SJSA1 (cell line): ENCODE measurements around the gene TULP4. TPM values are rescaled to one million over a fixed set of nuclear protein-coding genes. Genes with fewer than 3 reads are reported as not detected.
"Not testable (repeated sequence)": the region's sequence is repeated elsewhere in the genome, so short reads cannot be mapped to it uniquely, and the experiment has no call there.

Experiments used
- DNase-seq, 2 experiments: peaks; one replicate each; pipeline ENCODE4 v3.0.0-alpha.2; 2015 to 2020; ENCODE audit warnings: low spot score in 2 of 2, low read depth in 1 of 2
- H3K27ac ChIP-seq: fragments of 250-450 bp; sonication (Bioruptor Pico); 2 replicates; pipeline ENCODE4 v1.5.1; 2020; ENCODE audit warnings: mild to moderate bottlenecking, moderate library complexity
- H3K27me3 ChIP-seq: fragments of 250-450 bp; sonication (Bioruptor Pico); replicated peaks from 2 replicates; pipeline ENCODE4 v1.5.1; 2020; ENCODE audit warnings: mild to moderate bottlenecking, moderate library complexity
- H3K36me3 ChIP-seq: fragments of 250-450 bp; sonication (Bioruptor Pico); 2 replicates; pipeline ENCODE4 v1.5.1; 2020; ENCODE audit warnings: mild to moderate bottlenecking
- H3K4me1 ChIP-seq: fragments of 250-450 bp; sonication (Bioruptor Pico); replicated peaks from 2 replicates; pipeline ENCODE4 v1.6.1; 2021; ENCODE audit warnings: mild to moderate bottlenecking
- H3K4me3 ChIP-seq: fragments of 250-450 bp; sonication (Bioruptor Pico); 2 replicates; pipeline ENCODE4 v1.5.1; 2020; ENCODE audit warnings: mild to moderate bottlenecking
- H3K9me3 ChIP-seq: fragments of 250-450 bp; sonication (Bioruptor Pico); replicated peaks from 2 replicates; pipeline ENCODE4 v1.5.1; 2020; ENCODE audit warnings: mild to moderate bottlenecking
- total RNA-seq: library from RNA; depleted of rRNA; stranded (reverse); fragments of >200 nt; shearing (Covaris generic); gene quantifications from 2 replicates; pipeline ENCODE4 v1.2.3, GENCODE V29; 2014

The TULP4 gene
- total RNA-seq, 1 experiment from 2014 or later: 70.1 TPM

GRCh38 chr6:158516098-158516497 is 203.8 kb downstream of the TULP4 start:
- H3K27me3 ChIP-seq: no peaks in the 10 kb centered on the region

GRCh38 chr6:158517038-158517437 is 204.8 kb downstream of the TULP4 start:
- no peak overlapping the region for H3K27ac ChIP-seq
- no peaks in the 10 kb centered on the region for H3K27me3 ChIP-seq
- no peaks in the 10 kb centered on the region for H3K9me3 ChIP-seq
- DNase-seq: no peak
- peaks cover 12% of the 10 kb centered on the region for H3K4me1 ChIP-seq
- no peaks in the 10 kb centered on the region for H3K36me3 ChIP-seq
- H3K4me3 ChIP-seq: no peak overlapping the region

More at GRCh38 chr6:158516098-158516497, 203.8 kb downstream of the TULP4 start:
- H3K36me3 ChIP-seq: no peaks in the 10 kb centered on the region
- no peak overlapping the region for H3K4me3 ChIP-seq
- no peak overlapping the region for H3K27ac ChIP-seq
- no peaks in the 10 kb centered on the region for H3K9me3 ChIP-seq
- peak in 1 of 2 experiments; percentile 28 for DNase-seq
- peaks cover 12% of the 10 kb centered on the region for H3K4me1 ChIP-seq

DNA sequence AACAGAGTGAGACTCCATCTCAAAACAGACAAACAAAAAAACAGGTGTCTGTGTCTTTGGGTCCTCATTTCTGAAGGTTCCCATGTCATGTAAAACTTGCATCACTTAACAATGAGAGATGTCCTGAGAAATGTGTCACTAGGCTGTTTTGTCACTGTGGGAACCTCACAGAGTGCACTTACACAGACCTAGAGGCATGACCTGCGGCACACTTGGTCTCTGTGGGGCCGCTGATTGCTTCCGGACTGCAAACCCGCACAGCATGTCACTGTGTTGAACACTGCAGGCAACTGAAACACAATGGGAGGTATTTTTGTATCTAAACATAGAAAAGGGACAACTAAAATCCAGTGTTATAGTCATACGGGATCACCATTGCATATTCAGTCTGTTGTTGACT is 205.3 kb downstream of the TULP4 start:
- Histone ChIP-seq H3K4me1 (peaks cover 12% of the 10 kb centered on the region), H3K27me3 (no peaks in the 10 kb centered on the region), H3K36me3 (no peaks in the 10 kb centered on the region), H3K4me3 (no peak overlapping the region), H3K9me3 (no peaks in the 10 kb centered on the region), H3K27ac (no peak overlapping the region)
- no peak for DNase-seq

DNA sequence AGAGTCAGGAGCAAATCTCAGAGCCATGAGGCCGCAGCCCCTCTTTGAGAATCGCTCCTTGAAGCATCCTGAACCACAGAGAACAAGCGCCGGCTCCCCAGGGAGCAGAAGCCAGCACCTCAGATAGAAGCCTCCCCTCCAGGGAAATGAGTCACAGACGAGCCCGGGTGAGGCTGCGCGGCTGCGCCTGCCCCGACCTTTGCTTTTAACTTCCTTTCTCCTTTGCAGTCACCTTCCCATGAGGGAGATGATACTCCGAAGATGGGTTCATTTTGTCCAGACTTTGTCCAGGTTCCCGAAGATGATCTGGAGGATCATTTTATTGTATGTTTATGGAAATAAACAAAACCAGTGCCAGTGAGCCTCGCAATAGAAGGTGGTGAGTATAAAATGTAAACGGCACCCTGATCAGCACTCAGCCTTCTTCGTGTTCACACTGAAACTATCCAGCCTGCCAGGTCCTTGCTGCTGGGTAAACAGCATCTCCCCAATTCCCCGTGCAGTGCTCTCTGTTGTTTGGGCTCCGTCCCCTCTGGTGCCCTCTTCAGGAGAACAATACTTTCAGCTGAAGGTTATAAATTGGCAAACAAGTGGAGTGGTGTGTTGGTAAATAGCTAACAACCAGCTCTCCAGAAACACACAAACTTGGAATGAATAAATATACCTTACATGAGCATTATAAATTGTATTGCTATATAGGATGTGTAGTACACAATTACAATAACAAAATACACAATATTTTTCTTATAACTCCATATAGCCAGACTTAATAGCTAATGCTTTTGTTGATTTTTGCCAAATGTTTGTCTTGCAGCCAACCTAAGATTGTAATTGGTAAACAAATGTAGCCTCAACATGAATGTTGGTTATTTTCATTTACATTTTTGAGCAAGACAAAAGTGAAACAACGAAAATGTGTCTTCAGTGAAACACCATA is 206.2 kb downstream of the TULP4 start:
- Histone ChIP-seq H3K27ac (no peak overlapping the region), H3K4me1 (peaks cover 12% of the 10 kb centered on the region), H3K27me3 (no peaks in the 10 kb centered on the region), H3K9me3 (no peaks in the 10 kb centered on the region), H3K4me3 (peak overlapping the region; percentile 29), H3K36me3 (no peaks in the 10 kb centered on the region)
- peak; percentile 79 to 80 for DNase-seq

GRCh38 chr6:158519300-158519699 is 207.0 kb downstream of the TULP4 start:
- no peak for DNase-seq
- H3K9me3 ChIP-seq: no peaks in the 10 kb centered on the region
- H3K36me3 ChIP-seq: no peaks in the 10 kb centered on the region
- peaks cover 12% of the 10 kb centered on the region for H3K4me1 ChIP-seq
- H3K27me3 ChIP-seq: no peaks in the 10 kb centered on the region
- H3K27ac ChIP-seq: no peak overlapping the region
- H3K4me3 ChIP-seq: no peak overlapping the region

DNA sequence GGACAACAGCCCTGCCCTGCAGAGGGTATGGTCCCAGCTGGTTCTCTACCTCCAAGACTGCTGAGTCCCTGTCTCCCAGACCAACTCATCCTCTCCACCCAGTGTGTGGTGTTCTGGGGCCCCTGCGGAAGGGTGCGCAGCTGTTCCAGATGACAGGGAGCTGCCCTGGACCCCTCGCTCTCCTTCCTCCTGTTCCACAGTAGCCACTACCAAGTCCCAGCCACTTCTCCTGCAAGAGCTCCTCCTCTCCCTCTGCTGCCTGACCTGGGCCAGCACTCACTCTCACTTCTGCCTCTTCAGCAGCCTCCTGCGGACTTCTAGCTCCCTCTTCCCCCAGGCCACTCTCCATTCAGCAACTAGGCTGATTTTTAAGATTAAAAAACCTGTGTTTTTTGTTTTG is 207.5 kb downstream of the TULP4 start:
- Histone ChIP-seq H3K36me3 (no peaks in the 10 kb centered on the region), H3K27ac (no peak overlapping the region), H3K4me1 (peaks cover 12% of the 10 kb centered on the region), H3K9me3 (no peaks in the 10 kb centered on the region), H3K27me3 (no peaks in the 10 kb centered on the region), H3K4me3 (no peak overlapping the region)
- peak in 1 of 2 experiments; percentile 25 for DNase-seq

GRCh38 chr6:158520975-158521374 is 208.7 kb downstream of the TULP4 start:
- H3K27me3 ChIP-seq, H3K4me3 ChIP-seq, DNase-seq, H3K9me3 ChIP-seq, H3K36me3 ChIP-seq, H3K27ac ChIP-seq: not testable (repeated sequence)
- peaks cover 12% of the 10 kb centered on the region for H3K4me1 ChIP-seq

DNA sequence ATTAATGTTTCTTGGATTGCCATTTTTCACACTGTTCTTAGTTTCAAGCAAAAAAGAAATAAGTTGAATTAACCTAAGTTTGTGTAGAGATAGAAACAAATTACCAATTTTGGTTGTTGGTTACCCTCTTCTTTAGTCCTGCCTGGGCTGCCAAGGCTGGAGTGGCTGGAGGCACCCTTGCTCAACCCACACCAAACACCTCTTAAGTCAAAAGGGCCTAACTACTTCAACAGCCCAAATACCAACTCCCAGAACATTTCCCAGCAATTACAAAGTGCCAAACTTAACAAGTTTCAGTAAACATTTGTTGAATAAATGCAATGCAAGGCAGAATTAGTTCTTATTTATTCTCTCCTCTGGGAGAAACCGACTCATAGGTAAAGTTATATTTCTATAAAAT is 209.5 kb downstream of the TULP4 start:
- H3K36me3 ChIP-seq: no peaks in the 10 kb centered on the region
- H3K4me3 ChIP-seq: no peak overlapping the region
- no peaks in the 10 kb centered on the region; the same call in 1 of the 2 replicates for H3K9me3 ChIP-seq
- no peaks in the 10 kb centered on the region for H3K27me3 ChIP-seq
- H3K4me1 ChIP-seq: peaks cover 12% of the 10 kb centered on the region
- no peak overlapping the region for H3K27ac ChIP-seq
- DNase-seq: peak in 1 of 2 experiments; percentile 6

DNA sequence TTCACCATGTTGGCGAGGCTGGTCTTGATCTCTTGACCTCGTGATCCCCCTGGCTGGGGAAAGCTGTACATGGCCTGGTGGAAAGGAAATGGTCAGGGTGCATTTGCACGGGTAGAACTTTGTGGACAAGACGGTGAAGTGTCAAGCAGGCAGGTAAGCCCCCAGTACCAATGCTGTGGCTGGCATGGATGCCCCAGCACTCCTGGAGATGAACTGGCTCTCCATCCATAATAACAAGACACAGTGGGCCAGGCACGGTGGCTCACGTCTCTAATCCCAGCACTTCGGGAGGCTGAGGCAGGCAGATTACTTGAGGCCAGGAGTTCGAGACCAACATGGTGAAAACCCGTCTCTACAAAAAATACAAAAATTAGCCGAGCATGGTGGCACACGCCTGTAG is 210.4 kb downstream of the TULP4 start:
- H3K27ac ChIP-seq: no peak overlapping the region
- H3K27me3 ChIP-seq: no peaks in the 10 kb centered on the region
- H3K36me3 ChIP-seq: no peaks in the 10 kb centered on the region
- no peak for DNase-seq
- peaks cover 3% of the 10 kb centered on the region; the same call in 1 of the 2 replicates for H3K9me3 ChIP-seq
- no peak overlapping the region for H3K4me3 ChIP-seq
- peaks cover 7% of the 10 kb centered on the region for H3K4me1 ChIP-seq

DNA sequence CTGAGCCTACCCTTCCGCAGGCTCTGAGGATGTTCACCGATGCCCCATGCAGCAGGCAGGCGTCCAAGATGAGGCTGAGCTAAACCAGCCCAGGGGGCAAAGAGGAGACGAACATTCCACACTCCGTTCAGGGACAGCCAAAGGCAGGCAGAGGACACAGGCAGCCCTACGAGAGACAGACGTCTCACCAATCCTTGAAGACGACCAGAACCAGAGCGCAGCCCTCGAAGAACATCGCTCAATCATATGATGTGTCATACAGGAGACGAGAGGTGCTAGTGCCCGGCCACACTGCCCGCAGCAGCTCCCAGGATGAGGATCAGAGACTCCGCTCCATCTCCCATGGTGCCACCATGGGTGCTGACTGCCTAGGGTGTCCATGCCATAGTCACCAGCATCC is 212.0 kb downstream of the TULP4 start:
- Histone ChIP-seq H3K36me3 (no peaks in the 10 kb centered on the region), H3K27me3 (no peaks in the 10 kb centered on the region), H3K4me3 (no peak overlapping the region)

DNA sequence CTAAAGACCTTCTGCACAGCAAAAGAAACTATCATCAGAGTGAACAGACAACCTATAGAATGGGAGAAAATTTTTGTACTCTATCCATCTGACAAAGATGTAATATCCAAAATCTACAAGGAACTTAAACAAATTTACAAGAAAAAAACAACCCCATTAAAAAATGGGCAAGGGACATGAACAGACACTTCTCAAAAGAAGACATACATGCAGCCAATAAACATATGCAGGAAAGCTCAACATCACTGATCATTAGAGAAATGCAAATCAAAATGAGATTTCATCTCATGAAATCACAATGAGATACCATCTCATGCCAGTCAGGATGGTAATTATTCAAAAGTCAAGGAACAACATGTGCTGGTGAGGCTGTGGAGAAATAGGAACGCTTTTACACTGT is 215.6 kb downstream of the TULP4 start:
- not testable (repeated sequence) for DNase-seq, H3K4me3 ChIP-seq, H3K27ac ChIP-seq, H3K4me1 ChIP-seq, H3K36me3 ChIP-seq, H3K9me3 ChIP-seq, H3K27me3 ChIP-seq

More for the DNA sequence above, 212.0 kb downstream of the TULP4 start:
- no peak for DNase-seq
- Histone ChIP-seq H3K9me3 (peaks cover 3% of the 10 kb centered on the region; the same call in 1 of the 2 replicates), H3K27ac (no peak overlapping the region), H3K4me1 (no peaks in the 10 kb centered on the region)

- DNase-seq: no peak
- Histone ChIP-seq H3K4me1 (no peaks in the 10 kb centered on the region), H3K27me3 (no peaks in the 10 kb centered on the region), H3K36me3 (no peaks in the 10 kb centered on the region), H3K4me3 (no peak overlapping the region), H3K27ac (no peak overlapping the region), H3K9me3 (peaks cover 9% of the 10 kb centered on the region; the same call in 1 of the 2 replicates)
Observed at GRCh38 chr6:158528826-158529225, 216.6 kb downstream of the TULP4 start.

GRCh38 chr6:158529629-158530028 is 217.4 kb downstream of the TULP4 start:
- peaks cover 9% of the 10 kb centered on the region; the same call in 1 of the 2 replicates for H3K9me3 ChIP-seq
- no peak overlapping the region for H3K4me3 ChIP-seq
- DNase-seq: peak in 1 of 2 experiments; percentile 38
- H3K27me3 ChIP-seq: 0 out of 2 replicates have a peak, but pooled peaks cover under 1% of the 10 kb centered on the region
- H3K4me1 ChIP-seq: no peaks in the 10 kb centered on the region
- H3K27ac ChIP-seq: no peak overlapping the region
- H3K36me3 ChIP-seq: no peaks in the 10 kb centered on the region

GRCh38 chr6:158531566-158531965 is 219.3 kb downstream of the TULP4 start:
- H3K4me1 ChIP-seq: peaks cover 6% of the 10 kb centered on the region
- peaks cover 12% of the 10 kb centered on the region; the same call in 1 of the 2 replicates for H3K9me3 ChIP-seq
- no peaks in the 10 kb centered on the region for H3K36me3 ChIP-seq
- no peak overlapping the region for H3K27ac ChIP-seq
- DNase-seq: peak in 1 of 2 experiments; percentile 31
- H3K4me3 ChIP-seq: no peak overlapping the region
- peaks cover 13% of the 10 kb centered on the region for H3K27me3 ChIP-seq
